ENCODE results near the gene PSRC1.

Gene PSRC1

GRCh38 chr1:109263234-109263596 is 19.7 kb downstream of the PSRC1 start:
- peak overlapping the region in 20 of 21 experiments; percentile 31 to 89 (median 74) for H3K27ac ChIP-seq
- no peak overlapping the region for H3K4me3 ChIP-seq

- Histone ChIP-seq H3K27ac (peak overlapping the region in 20 of 21 experiments; percentile 31 to 89 (median 74)), H3K4me3 (no peak overlapping the region)
Measured at GRCh38 chr1:109262231-109263055, 20.5 kb downstream of the PSRC1 start.

- peak overlapping the region in 2 of 21 experiments; percentile 70 to 81 for H3K27ac ChIP-seq
Measured at GRCh38 chr1:109261578-109261977, 21.4 kb downstream of the PSRC1 start.

GRCh38 chr1:109261006-109261405 is 21.9 kb downstream of the PSRC1 start:
- H3K27ac ChIP-seq: no peak overlapping the region

More at GRCh38 chr1:109261578-109261977, 21.4 kb downstream of the PSRC1 start:
- no peak overlapping the region for H3K4me3 ChIP-seq

GRCh38 chr1:109259674-109260557 is 23.0 kb downstream of the PSRC1 start:
- H3K27ac ChIP-seq: peak overlapping the region in 1 of 21 experiments; percentile 57
- no peak overlapping the region for H3K4me3 ChIP-seq

More at GRCh38 chr1:109261006-109261405, 21.9 kb downstream of the PSRC1 start:
- H3K4me3 ChIP-seq: no peak overlapping the region

- Histone ChIP-seq H3K4me3 (no peak overlapping the region), H3K27ac (peak overlapping the region in 3 of 21 experiments; percentile 9 to 57 (median 40))
Measured at GRCh38 chr1:109258481-109259466, 24.2 kb downstream of the PSRC1 start.

- H3K4me3 ChIP-seq: no peak overlapping the region
- peak overlapping the region in 8 of 21 experiments; percentile 9 to 57 (median 36) for H3K27ac ChIP-seq
Measured at GRCh38 chr1:109257682-109258421, 25.1 kb downstream of the PSRC1 start.

- Histone ChIP-seq H3K27ac (peak overlapping the region in 7 of 21 experiments; percentile 4 to 57 (median 30)), H3K4me3 (no peak overlapping the region)
Measured at GRCh38 chr1:109256971-109257681, 25.8 kb downstream of the PSRC1 start.

- no peak overlapping the region for H3K4me3 ChIP-seq
- peak overlapping the region in 3 of 21 experiments; percentile 30 to 92 (median 82) for H3K27ac ChIP-seq
Measured at GRCh38 chr1:109256085-109256484, 26.9 kb downstream of the PSRC1 start.

GRCh38 chr1:109255678-109256077 is 27.3 kb downstream of the PSRC1 start:
- peak overlapping the region in 13 of 21 experiments; percentile 65 to 92 (median 82) for H3K27ac ChIP-seq
- H3K4me3 ChIP-seq: peak overlapping the region in 4 of 7 experiments; percentile 20 to 39 (median 32)

- peak overlapping the region in 19 of 21 experiments; percentile 28 to 92 (median 80) for H3K27ac ChIP-seq
- peak overlapping the region; percentile 4 to 39 (median 26) for H3K4me3 ChIP-seq
Measured at GRCh38 chr1:109255097-109255651, 27.8 kb downstream of the PSRC1 start.

- Histone ChIP-seq H3K27ac (peak overlapping the region in 19 of 21 experiments; percentile 28 to 92 (median 80)), H3K4me3 (peak overlapping the region; percentile 4 to 39 (median 26))
Measured at GRCh38 chr1:109254621-109255096, 28.3 kb downstream of the PSRC1 start.

GRCh38 chr1:109253803-109254620 is 28.9 kb downstream of the PSRC1 start:
- Histone ChIP-seq H3K27ac (peak overlapping the region; percentile 25 to 92 (median 80)), H3K4me3 (peak overlapping the region; percentile 14 to 39 (median 26))

- Histone ChIP-seq H3K4me3 (peak overlapping the region; percentile 10 to 39 (median 26)), H3K27ac (peak overlapping the region in 20 of 21 experiments; percentile 28 to 92 (median 80))
Measured at GRCh38 chr1:109252893-109253802, 29.8 kb downstream of the PSRC1 start.

All from skin epidermis (tissue), 12 donors.